Smooth muscle cell (in vitro differentiated cells): ENCODE data around the gene UQCR11. TPM values are rescaled to one million over a fixed set of nuclear protein-coding genes. Genes with fewer than 3 reads are reported as not detected.

Experiments
- DNase-seq: peaks from one replicate; lab custom pipeline; 2025; ENCODE audit not compliant: unreplicated experiment; lab: John Stamatoyannopoulos, UW
- H2AFZ ChIP-seq: fragments of 200-600 bp; sonication (generic); 2 replicates; pipeline ENCODE4 v1.6.0; 2016; ENCODE audit warnings: antibody characterized with exemption, low read depth, mild to moderate bottlenecking
- H3F3A ChIP-seq: fragments of 200-600 bp; sonication (generic); 2 replicates; pipeline ENCODE4 v1.6.0; 2017; ENCODE audit warnings: antibody characterized with exemption, low read depth
- H3K27ac ChIP-seq: fragments of 200-600 bp; sonication (generic); 2 replicates; pipeline ENCODE4 v1.5.1; 2016; ENCODE audit warnings: low read depth, mild to moderate bottlenecking
- H3K27me3 ChIP-seq: fragments of 200-600 bp; sonication (generic); 2 replicates; pipeline ENCODE4 v1.6.1; 2016; ENCODE audit warnings: low read depth, mild to moderate bottlenecking
- H3K36me3 ChIP-seq: fragments of 200-600 bp; sonication (generic); 2 replicates; pipeline ENCODE4 v1.5.1; 2016; ENCODE audit warnings: low read depth
- H3K4me1 ChIP-seq: fragments of 200-600 bp; sonication (generic); 2 replicates; pipeline ENCODE4 v1.5.1; 2016; ENCODE audit warnings: low read depth
- H3K4me2 ChIP-seq: fragments of 200-600 bp; sonication (generic); 2 replicates; pipeline ENCODE4 v1.6.0; 2016; ENCODE audit warnings: mild to moderate bottlenecking
- H3K4me3 ChIP-seq: fragments of 200-600 bp; sonication (generic); 2 replicates; pipeline ENCODE4 v1.5.1; 2016; ENCODE audit warnings: mild to moderate bottlenecking
- H3K79me2 ChIP-seq: fragments of 200-600 bp; sonication (generic); 2 replicates; pipeline ENCODE4 v1.6.0; 2016; ENCODE audit warnings: low read depth, mild to moderate bottlenecking
- H3K9ac ChIP-seq: fragments of 200-600 bp; sonication (generic); 2 replicates; pipeline ENCODE4 v1.6.0; 2016; ENCODE audit warnings: low read depth
- H3K9me3 ChIP-seq: fragments of 200-600 bp; sonication (generic); replicated peaks from 2 replicates; pipeline ENCODE4 v1.5.1; 2016; ENCODE audit warnings: low read depth
- H4K20me1 ChIP-seq: fragments of 200-600 bp; sonication (generic); 2 replicates; pipeline ENCODE4 v1.6.0; 2016; ENCODE audit warnings: low read depth
- WGBS: methylation state at CpG from one replicate; pipeline ENCODE4 v1.1.7; 2016; ENCODE audit warnings: low lambda C conversion rate; 5-methylcytosine and 5-hydroxymethylcytosine counted together
- polyA plus RNA-seq: library from polyadenylated mRNA; unstranded; fragments of >200 nt; fragmentation: Nextera tagmentation; extraction: Ambion mirVana; gene quantifications from 2 replicates; pipeline ENCODE4 v1.2.1, GENCODE V29; 2016
- total RNA-seq: library from RNA; depleted of rRNA; stranded (reverse); fragments of >200 nt; gene quantifications from 2 replicates; pipeline ENCODE4 v1.2.3, GENCODE V29; 2014
- TF ChIP-seq, protein P1 (sequence below): fragments of 200-600 bp; sonication (generic); IDR thresholded peaks from 2 replicates; pipeline ENCODE4 v1.5.1; 2017; ENCODE audit warnings: borderline replicate concordance, mild to moderate bottlenecking, antibody characterized with exemption; ENCODE audit not compliant: insufficient read depth, poor library complexity, severe bottlenecking

The UQCR11 gene
- total and polyA plus RNA-seq, 2 experiments from 2014 or later, result 32.3 to 592 TPM

DNA sequence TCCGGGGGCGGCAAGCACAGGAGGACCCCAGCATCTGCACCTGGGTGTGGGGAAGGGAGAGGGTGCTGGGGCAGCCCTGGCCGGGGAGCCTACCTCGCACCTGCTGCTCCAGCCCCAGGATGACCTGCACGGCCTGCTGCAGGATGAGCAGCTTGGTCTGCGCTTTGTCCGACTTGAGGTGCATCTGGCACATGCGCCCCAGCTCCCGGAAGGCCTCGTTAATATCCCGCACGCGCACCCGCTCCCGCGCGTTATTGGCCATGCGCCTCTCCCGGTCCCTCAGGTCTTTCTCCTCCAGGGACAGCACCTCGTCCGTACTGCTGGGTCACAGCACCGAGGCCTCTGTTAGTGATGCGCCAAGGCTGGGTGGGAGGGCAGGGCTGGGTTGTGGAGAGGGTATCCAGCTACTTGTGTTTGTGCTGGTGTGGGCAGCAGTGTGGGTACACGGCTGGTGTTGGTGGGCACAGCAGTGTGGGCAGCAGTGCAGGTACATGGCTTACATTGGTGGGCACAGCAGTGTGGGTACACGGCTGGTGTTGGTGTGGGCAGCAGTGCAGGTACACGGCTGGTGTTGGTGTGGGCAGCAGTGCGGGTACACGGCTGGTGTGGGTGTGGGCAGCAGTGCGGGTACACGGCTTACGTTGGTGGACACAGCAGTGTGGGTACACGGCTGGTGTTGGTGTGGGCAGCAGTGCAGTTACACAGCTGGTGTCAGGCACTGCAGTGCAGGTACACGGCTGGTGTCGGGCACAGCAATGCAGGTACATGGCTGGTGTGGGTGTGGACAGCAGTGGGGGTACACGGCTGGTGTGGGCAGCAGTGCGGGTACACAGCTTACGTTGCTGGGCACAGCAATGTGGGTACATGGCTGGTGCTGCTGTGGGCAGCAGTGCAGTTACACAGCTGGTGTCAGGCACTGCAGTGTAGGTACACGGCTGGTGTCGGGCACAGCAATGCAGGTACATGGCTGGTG lies 7.1 kb upstream of the UQCR11 start:
- no peak overlapping the region for H3K9ac ChIP-seq
- no peaks in the 10 kb centered on the region for H3F3A ChIP-seq
- H2AFZ ChIP-seq, result no peak overlapping the region
- no peak overlapping the region for H3K4me2 ChIP-seq
- DNase-seq, result no peak
- no peaks in the 10 kb centered on the region for H3K4me1 ChIP-seq
- H3K27me3 ChIP-seq, result no peaks in the 10 kb centered on the region
- H4K20me1 ChIP-seq, result peaks cover 15% of the 10 kb centered on the region
- H3K9me3 ChIP-seq, result no peaks in the 10 kb centered on the region
- WGBS, result 97% methylated on average over 39 of the region's 39 CpGs
- peaks cover 8% of the 10 kb centered on the region for H3K36me3 ChIP-seq
- no peak overlapping the region for H3K4me3 ChIP-seq
- no peaks in the 10 kb centered on the region for H3K79me2 ChIP-seq
- TF ChIP-seq, protein P1, sequence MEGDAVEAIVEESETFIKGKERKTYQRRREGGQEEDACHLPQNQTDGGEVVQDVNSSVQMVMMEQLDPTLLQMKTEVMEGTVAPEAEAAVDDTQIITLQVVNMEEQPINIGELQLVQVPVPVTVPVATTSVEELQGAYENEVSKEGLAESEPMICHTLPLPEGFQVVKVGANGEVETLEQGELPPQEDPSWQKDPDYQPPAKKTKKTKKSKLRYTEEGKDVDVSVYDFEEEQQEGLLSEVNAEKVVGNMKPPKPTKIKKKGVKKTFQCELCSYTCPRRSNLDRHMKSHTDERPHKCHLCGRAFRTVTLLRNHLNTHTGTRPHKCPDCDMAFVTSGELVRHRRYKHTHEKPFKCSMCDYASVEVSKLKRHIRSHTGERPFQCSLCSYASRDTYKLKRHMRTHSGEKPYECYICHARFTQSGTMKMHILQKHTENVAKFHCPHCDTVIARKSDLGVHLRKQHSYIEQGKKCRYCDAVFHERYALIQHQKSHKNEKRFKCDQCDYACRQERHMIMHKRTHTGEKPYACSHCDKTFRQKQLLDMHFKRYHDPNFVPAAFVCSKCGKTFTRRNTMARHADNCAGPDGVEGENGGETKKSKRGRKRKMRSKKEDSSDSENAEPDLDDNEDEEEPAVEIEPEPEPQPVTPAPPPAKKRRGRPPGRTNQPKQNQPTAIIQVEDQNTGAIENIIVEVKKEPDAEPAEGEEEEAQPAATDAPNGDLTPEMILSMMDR, result no peak
- H3K27ac ChIP-seq, result no peak overlapping the region

GRCh38 chr19:1611353-1611752 lies 6.1 kb upstream of the UQCR11 start:
- H3K4me2 ChIP-seq, result no peak overlapping the region
- peaks cover 8% of the 10 kb centered on the region for H3K36me3 ChIP-seq
- H2AFZ ChIP-seq, result no peak overlapping the region

DNA sequence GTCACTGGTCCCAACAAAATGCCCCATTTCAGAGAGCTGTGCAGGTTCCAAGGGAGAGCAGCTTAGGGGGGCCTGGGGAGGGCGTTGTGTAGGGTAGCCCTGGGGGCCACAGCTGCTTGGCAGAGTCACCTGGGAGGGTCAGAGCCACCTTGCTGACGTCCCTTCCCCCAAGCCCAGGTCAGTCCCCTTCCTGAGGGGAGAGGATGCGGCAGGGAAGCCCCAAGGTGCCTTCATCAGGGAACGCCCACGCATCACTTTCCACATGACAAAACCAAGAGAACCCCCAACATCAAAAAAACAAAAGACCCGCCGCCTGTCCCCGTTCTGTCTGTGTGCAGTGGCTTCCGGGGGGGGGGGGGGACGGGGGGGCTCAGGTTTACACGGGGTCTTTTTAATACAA lies 5.3 kb upstream of the UQCR11 start:
- TF ChIP-seq, protein P1, result no peak
- H2AFZ ChIP-seq, result no peak overlapping the region
- H3F3A ChIP-seq, result peaks cover 4% of the 10 kb centered on the region
- H3K27ac ChIP-seq, result no peak overlapping the region
- peaks cover 4% of the 10 kb centered on the region for H4K20me1 ChIP-seq
- no peaks in the 10 kb centered on the region for H3K79me2 ChIP-seq
- H3K9me3 ChIP-seq, result no peaks in the 10 kb centered on the region
- DNase-seq, result no peak
- H3K4me3 ChIP-seq, result no peak overlapping the region
- H3K4me1 ChIP-seq, result no peaks in the 10 kb centered on the region
- peaks cover 4% of the 10 kb centered on the region for H3K36me3 ChIP-seq
- no peak overlapping the region for H3K9ac ChIP-seq
- WGBS, result 93% methylated on average over 11 of the region's 11 CpGs
- no peaks in the 10 kb centered on the region for H3K27me3 ChIP-seq
- no peak overlapping the region for H3K4me2 ChIP-seq

More at GRCh38 chr19:1611353-1611752, 6.1 kb upstream of the UQCR11 start:
- Histone ChIP-seq H3K79me2 (no peaks in the 10 kb centered on the region), H3K4me3 (no peak overlapping the region), H3K27ac (no peak overlapping the region), H3F3A (peaks cover under 1% of the 10 kb centered on the region), H3K9ac (no peak overlapping the region), H3K9me3 (no peaks in the 10 kb centered on the region), H3K27me3 (no peaks in the 10 kb centered on the region), H3K4me1 (no peaks in the 10 kb centered on the region), H4K20me1 (peaks cover 4% of the 10 kb centered on the region)
- TF ChIP-seq, protein P1, result no peak
- 97% methylated on average over 15 of the region's 15 CpGs for WGBS
- no peak for DNase-seq
